ENCODE results near the gene SPTBN5. TPM values are rescaled to one million over a fixed set of nuclear protein-coding genes. Genes with fewer than 3 reads are reported as not detected.

The SPTBN5 gene
- total and polyA plus RNA-seq, 11 donors = 0.31 to 5.6 (median 1.7) TPM

DNA sequence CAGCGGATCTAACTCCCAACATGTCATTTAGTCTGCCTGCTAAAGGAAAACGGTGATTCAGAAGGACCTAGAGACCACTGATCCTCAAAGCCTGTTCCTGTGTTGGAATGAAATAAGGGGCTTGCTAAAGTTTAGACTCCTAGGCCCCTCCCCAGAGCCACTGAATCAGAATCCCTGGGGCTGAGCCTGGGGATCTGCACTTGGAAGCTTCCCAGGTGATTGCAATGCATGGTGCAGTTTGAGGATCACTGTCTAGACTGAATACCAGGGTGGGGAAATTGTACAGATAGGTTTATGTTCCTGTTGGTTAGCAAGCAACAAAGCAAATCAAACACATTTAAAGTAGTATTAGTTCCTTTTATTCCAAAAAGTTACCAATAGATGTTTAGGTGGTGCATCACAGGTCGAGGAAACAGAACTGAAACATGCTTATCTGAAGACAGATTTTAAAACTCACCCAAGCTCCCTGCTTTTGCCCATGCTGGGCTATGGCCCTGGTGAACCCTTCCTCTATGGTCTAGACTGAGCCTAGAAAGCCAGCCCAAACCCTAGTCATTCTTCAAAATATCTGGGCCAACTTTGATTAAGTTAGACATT is 29.6 kb upstream of the SPTBN5 start:
- Histone ChIP-seq H3K4me3 (no peak overlapping the region), H3K27me3 (no peaks in the 10 kb centered on the region), H3K4me1 (peaks cover 31 to 99% (median 90%) of the 10 kb centered on the region in 12 donors), H3K36me3 (peaks cover 0 to 63% (median 15%) of the 10 kb centered on the region in 9 donors), H3K27ac (peak overlapping the region in 7 of 12 donors; percentile 1 to 92 (median 77)), H3K9me3 (no peaks in the 10 kb centered on the region)
- no peak for TF ChIP-seq POLR2A (IDR thresholded peaks at IDR 0.05)
- TF ChIP-seq, protein P1, sequence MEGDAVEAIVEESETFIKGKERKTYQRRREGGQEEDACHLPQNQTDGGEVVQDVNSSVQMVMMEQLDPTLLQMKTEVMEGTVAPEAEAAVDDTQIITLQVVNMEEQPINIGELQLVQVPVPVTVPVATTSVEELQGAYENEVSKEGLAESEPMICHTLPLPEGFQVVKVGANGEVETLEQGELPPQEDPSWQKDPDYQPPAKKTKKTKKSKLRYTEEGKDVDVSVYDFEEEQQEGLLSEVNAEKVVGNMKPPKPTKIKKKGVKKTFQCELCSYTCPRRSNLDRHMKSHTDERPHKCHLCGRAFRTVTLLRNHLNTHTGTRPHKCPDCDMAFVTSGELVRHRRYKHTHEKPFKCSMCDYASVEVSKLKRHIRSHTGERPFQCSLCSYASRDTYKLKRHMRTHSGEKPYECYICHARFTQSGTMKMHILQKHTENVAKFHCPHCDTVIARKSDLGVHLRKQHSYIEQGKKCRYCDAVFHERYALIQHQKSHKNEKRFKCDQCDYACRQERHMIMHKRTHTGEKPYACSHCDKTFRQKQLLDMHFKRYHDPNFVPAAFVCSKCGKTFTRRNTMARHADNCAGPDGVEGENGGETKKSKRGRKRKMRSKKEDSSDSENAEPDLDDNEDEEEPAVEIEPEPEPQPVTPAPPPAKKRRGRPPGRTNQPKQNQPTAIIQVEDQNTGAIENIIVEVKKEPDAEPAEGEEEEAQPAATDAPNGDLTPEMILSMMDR (IDR thresholded peaks at IDR 0.05) = no peak
- ATAC-seq (no peak), DNase-seq (peak in 1 of 5 donors; percentile 8)
- 87 to 92% (median 91%) methylated on average over 3 of the region's 3 CpGs for WGBS, 4 donors
- intact Hi-C loops (cut with DNase I) = loop anchor here in 4 of 10 donors (5.0 to 10.0 kb wide), 3 partner anchors 34 to 131 kb away; partner anchors contain the start of gene EHD4 (in 2 of the 4)

DNA sequence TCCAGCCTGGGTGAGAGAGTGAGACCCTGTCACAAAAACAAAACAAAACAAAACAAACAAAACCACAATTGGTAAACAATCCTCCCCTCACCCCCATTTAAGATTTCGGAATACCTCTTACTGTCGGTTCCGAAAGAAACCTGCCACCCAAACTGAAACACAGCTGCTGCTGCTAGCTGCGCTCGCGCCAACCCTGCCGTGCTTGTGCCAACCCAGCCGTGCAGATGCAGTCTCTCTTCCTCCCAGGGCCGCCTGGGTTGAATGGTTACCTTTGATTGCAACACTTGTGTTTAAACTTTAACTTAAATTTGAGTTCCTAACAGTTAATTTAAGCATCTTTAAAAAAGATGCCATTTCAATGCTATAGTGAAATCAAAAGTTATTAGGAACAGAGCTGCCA is 28.5 kb upstream of the SPTBN5 start:
- intact Hi-C loops (cut with DNase I) = loop anchor here in 4 of 10 donors (5.0 to 10.0 kb wide), 3 partner anchors 35 to 132 kb away; partner anchors contain the start of gene EHD4 (in 2 of the 4)
- DNase-seq = peak in 1 of 5 donors; percentile 28
- no peaks in the 10 kb centered on the region for H3K9me3 ChIP-seq
- peaks cover 0 to 72% (median 17%) of the 10 kb centered on the region in 9 donors for H3K36me3 ChIP-seq
- H3K27ac ChIP-seq = peak overlapping the region in 8 of 12 donors; percentile 71 to 92 (median 83)
- ATAC-seq = no peak
- H3K4me1 ChIP-seq = peaks cover 37 to 100% (median 90%) of the 10 kb centered on the region in 12 donors
- no peak for TF ChIP-seq POLR2A (IDR thresholded peaks at IDR 0.05)
- TF ChIP-seq, protein P1 (IDR thresholded peaks at IDR 0.05) = no peak
- H3K27me3 ChIP-seq = no peaks in the 10 kb centered on the region
- H3K4me3 ChIP-seq = no peak overlapping the region
- WGBS, 4 donors = 75 to 82% (median 79%) methylated on average over 9 of the region's 9 CpGs

DNA sequence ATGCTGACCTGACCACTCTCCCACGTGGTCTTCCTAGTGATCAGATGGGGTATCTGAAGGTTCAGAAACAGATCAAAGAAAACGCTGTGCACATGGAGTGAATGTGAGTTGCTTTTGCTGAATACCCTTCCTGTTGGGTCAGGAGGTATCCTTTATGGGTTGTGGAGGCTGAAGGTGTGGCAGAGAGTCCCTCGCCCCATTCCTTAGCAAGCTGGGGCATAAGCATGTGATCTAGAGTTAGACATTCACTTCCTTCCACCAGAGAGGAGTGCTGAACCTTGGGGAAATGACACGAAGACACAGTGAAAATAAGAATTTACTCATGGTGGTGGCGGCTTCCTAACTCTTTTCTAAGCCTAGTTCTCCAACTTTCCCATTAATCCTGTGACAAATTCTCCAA is 27.8 kb upstream of the SPTBN5 start:
- no peak for DNase-seq
- Histone ChIP-seq H3K4me3 (peak overlapping the region in 1 of 12 donors; percentile 5), H3K27ac (peak overlapping the region in 11 of 12 donors; percentile 61 to 93 (median 83)), H3K27me3 (no peaks in the 10 kb centered on the region), H3K9me3 (no peaks in the 10 kb centered on the region), H3K4me1 (peaks cover 35 to 100% (median 89%) of the 10 kb centered on the region in 12 donors), H3K36me3 (peaks cover 0 to 74% (median 17%) of the 10 kb centered on the region in 9 donors)
- WGBS, 4 donors = 72 to 77% (median 74%) methylated on average over 5 of the region's 5 CpGs
- TF ChIP-seq, protein P1 (IDR thresholded peaks at IDR 0.05) = no peak
- no peak for TF ChIP-seq POLR2A (IDR thresholded peaks at IDR 0.05)
- intact Hi-C loops (cut with DNase I) = loop anchor here in 4 of 10 donors (5.0 to 10.0 kb wide), 3 partner anchors 36 to 133 kb away; partner anchors contain the start of gene EHD4 (in 2 of the 4)
- ATAC-seq = no peak

DNA sequence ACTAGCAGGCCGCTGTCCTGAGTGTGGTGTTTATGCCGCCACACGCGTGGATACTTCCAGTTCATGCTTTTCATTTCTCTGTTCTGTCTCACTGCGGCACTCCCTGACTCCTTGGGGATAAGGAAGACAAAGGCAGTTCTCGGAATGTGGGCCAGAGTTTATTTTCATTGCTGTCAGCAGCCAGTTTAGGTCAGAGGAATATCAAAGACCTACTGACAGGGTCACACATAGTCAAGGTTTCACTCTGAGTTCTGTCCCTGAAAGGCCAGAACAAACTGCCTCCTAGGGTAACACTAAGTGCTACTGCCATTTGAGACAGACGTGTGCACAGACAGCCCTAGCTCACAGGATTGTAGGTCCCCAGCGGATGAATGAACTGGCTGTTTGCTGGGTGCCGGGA is 27.3 kb upstream of the SPTBN5 start:
- H3K9me3 ChIP-seq = no peaks in the 10 kb centered on the region
- H3K27ac ChIP-seq = peak overlapping the region; percentile 3 to 93 (median 83)
- peak in 1 of 5 donors; percentile 29 for DNase-seq
- peak; percentile 49 to 71 (median 61) for ATAC-seq
- peaks cover 0 to 77% (median 17%) of the 10 kb centered on the region in 9 donors for H3K36me3 ChIP-seq
- peak overlapping the region in 1 of 12 donors; percentile 5 for H3K4me3 ChIP-seq
- H3K4me1 ChIP-seq = peaks cover 30 to 100% (median 89%) of the 10 kb centered on the region in 12 donors
- whole genome bisulfite sequencing, 4 donors = 25 to 31% (median 26%) methylated on average over 9 of the region's 9 CpGs
- TF ChIP-seq, protein P1 (IDR thresholded peaks at IDR 0.05) = no peak
- no peak for TF ChIP-seq POLR2A (IDR thresholded peaks at IDR 0.05)
- H3K27me3 ChIP-seq = no peaks in the 10 kb centered on the region
- intact Hi-C loops (cut with DNase I) = loop anchor here in 4 of 10 donors (5.0 to 10.0 kb wide), 3 partner anchors 36 to 134 kb away; partner anchors contain the start of gene EHD4 (in 2 of the 4)

All from heart left ventricle (tissue), 16 donors.